K562 (cell line): Measurements from ENCODE around the gene KRT8. TPM values are rescaled to one million over a fixed set of nuclear protein-coding genes. Genes with fewer than 3 reads are reported as not detected.
"Not testable (repeated sequence)": the region's sequence is repeated elsewhere in the genome, so short reads cannot be mapped to it uniquely, and the experiment has no call there.

Experiments
- BRD9 ChIP-seq: fragments of 450-650 bp; IDR thresholded peaks from 2 replicates; pipeline ENCODE4 v1.6.1; 2018; ENCODE audit warnings: low read depth; ENCODE audit not compliant: partially characterized antibody
- CHD1 ChIP-seq: fragments of 200-600 bp; sonication (generic); IDR thresholded peaks from one replicate; pipeline ENCODE4 v1.6.1; 2012; ENCODE audit warnings: mild to moderate bottlenecking, moderate library complexity, low read length, inconsistent platforms
- ELF1 ChIP-seq: fragments of 200-800 bp; sonication (Bioruptor generic); IDR thresholded peaks from 2 replicates; pipeline ENCODE4 v1.6.1; 2016; ENCODE audit warnings: missing genetic modification characterization, missing compliant biosample characterization
- ETV1 ChIP-seq: fragments of 450-650 bp; conservative IDR thresholded peaks from 2 replicates; pipeline ENCODE4 v1.6.1; 2016; ENCODE audit warnings: missing genetic modification characterization, control low read depth, low read depth, missing compliant biosample characterization
- GTF2A2 ChIP-seq: IDR thresholded peaks from 2 replicates; pipeline ENCODE4 v1.6.1; 2016; ENCODE audit warnings: mild to moderate bottlenecking, missing genetic modification characterization, missing compliant biosample characterization
- GTF2E2 ChIP-seq: fragments of 200-800 bp; sonication (Bioruptor generic); IDR thresholded peaks from 2 replicates; pipeline ENCODE4 v1.6.1; 2016; ENCODE audit warnings: missing genetic modification characterization, missing compliant biosample characterization
- JUND ChIP-seq, 2 experiments: IDR thresholded peaks; 2 replicates in 1 of 2; 3 replicates in 1 of 2; pipeline ENCODE4 v1.6.1; 2011; ENCODE audit warnings: borderline replicate concordance in 2 of 2, low read depth in 2 of 2, low read length in 2 of 2, improper control_type of control experiment in 1 of 2, missing biosample characterization in 1 of 2, missing genetic modification characterization in 1 of 2, missing genetic modification reagents in 1 of 2
- MBD2 ChIP-seq: sonication (generic); IDR thresholded peaks from 2 replicates; pipeline ENCODE4 v1.6.1; 2016; ENCODE audit warnings: low read depth, borderline replicate concordance
- NFYB ChIP-seq: IDR thresholded peaks from 2 replicates; pipeline ENCODE4 v1.6.1; 2011; ENCODE audit warnings: mild to moderate bottlenecking, moderate library complexity; ENCODE audit not compliant: insufficient read length; ENCODE audit errors: extremely low read depth
- ZBTB7A ChIP-seq: IDR thresholded peaks from 2 replicates; pipeline ENCODE4 v1.6.1; 2011; ENCODE audit warnings: low read depth, mild to moderate bottlenecking, low read length, moderate library complexity, borderline replicate concordance; ENCODE audit not compliant: control insufficient read depth
- polyA plus RNA-seq, 8 experiments: library from polyadenylated mRNA; depleted of rRNA in 4 of 8; stranded (reverse) in 5 of 8; unstranded in 3 of 8; fragments of >200 nt; fragmentation: Nextera tagmentation in 2 of 8; fragmentation: Illumina TruSeq in 1 of 8; extraction: Ambion mirVana in 2 of 8; extraction: Trizol in 1 of 8; gene quantifications; 2 replicates each; pipeline versions ENCODE4 v1.2.1 to v1.2.3, GENCODE V29; 2011 to 2014; ENCODE audit warnings: inconsistent platforms in 1 of 8, missing spikeins in 1 of 8
- total RNA-seq, 7 experiments: library from RNA; depleted of rRNA in 6 of 7; stranded (reverse); fragments of >200 nt in 6 of 7; fragmentation: Illumina TruSeq in 2 of 7; extraction: Trizol in 2 of 7; gene quantifications; 2 replicates each; pipeline versions ENCODE4 v1.2.1 to v1.2.3, GENCODE V29; 2011 to 2021; ENCODE audit warnings: low replicate concordance in 1 of 7
- TF ChIP-seq, protein P1 (sequence below): fragments of 450-650 bp; IDR thresholded peaks from 2 replicates; pipeline ENCODE4 v1.6.1; 2017; ENCODE audit warnings: antibody characterized with exemption, mild to moderate bottlenecking
- TF ChIP-seq, protein P2 (sequence below): sonication (generic); IDR thresholded peaks from 2 replicates; pipeline ENCODE4 v1.6.1; 2016
- TF ChIP-seq, protein P3 (sequence below): sonication (generic); formaldehyde crosslinking; IDR thresholded peaks from 2 replicates; pipeline ENCODE4 v1.8.0; 2022; ENCODE audit warnings: missing genetic modification reagents, mild to moderate bottlenecking, moderate library complexity, borderline replicate concordance
- TF ChIP-seq, protein P4 (sequence below): fragments of 450-650 bp; IDR thresholded peaks from 2 replicates; pipeline ENCODE4 v1.6.1; 2018; ENCODE audit not compliant: partially characterized antibody
- TF ChIP-seq, protein P5 (sequence below): sonication (generic); formaldehyde crosslinking; IDR thresholded peaks from 2 replicates; pipeline ENCODE4 v1.8.0; 2022; ENCODE audit warnings: mild to moderate bottlenecking, missing genetic modification reagents

The KRT8 gene
- total and polyA plus RNA-seq, 9 of the 15 experiments (the other 6 are each of a cell fraction or from before 2014, with no cell fraction given), result 41.5 to 661 (median 260) TPM

DNA sequence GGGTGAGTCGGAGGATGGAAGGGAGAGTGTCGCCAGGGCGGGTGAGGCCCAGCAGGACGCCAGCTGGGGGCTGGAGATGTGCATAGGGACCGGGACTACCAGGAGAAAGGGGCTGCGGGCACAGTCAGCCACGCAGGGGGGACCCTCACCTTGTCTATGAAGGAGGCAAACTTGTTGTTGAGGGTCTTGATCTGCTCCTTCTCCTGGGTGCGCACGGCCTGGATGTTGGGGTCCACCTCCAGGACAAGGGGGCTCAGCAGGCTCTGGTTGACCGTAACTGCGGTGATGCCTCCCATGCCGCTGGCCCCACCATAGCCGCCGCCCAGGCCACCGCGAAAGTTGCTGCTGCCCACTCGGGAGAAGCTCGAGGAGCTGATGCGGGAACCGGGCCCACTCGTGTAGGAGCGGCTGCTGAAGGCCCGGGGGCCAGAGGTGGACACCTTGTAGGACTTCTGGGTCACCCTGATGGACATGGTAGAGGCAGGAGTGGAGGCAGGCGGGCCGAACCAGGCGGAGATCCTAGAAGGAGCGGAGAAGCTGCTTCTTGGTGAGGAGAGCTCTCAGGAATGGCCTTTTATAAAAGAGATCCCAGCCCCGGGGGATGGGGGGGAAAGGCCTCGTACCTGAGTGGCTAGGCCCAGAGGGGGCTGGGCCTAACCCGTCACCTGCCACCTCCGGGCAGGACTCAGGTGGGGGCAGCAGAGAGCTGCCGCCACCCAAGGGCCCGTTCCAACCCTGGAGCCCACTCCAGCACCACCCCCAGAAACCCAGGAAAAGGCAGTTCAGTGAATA lies at the start of gene KRT8 (continued):
- TF ChIP-seq, protein P1, sequence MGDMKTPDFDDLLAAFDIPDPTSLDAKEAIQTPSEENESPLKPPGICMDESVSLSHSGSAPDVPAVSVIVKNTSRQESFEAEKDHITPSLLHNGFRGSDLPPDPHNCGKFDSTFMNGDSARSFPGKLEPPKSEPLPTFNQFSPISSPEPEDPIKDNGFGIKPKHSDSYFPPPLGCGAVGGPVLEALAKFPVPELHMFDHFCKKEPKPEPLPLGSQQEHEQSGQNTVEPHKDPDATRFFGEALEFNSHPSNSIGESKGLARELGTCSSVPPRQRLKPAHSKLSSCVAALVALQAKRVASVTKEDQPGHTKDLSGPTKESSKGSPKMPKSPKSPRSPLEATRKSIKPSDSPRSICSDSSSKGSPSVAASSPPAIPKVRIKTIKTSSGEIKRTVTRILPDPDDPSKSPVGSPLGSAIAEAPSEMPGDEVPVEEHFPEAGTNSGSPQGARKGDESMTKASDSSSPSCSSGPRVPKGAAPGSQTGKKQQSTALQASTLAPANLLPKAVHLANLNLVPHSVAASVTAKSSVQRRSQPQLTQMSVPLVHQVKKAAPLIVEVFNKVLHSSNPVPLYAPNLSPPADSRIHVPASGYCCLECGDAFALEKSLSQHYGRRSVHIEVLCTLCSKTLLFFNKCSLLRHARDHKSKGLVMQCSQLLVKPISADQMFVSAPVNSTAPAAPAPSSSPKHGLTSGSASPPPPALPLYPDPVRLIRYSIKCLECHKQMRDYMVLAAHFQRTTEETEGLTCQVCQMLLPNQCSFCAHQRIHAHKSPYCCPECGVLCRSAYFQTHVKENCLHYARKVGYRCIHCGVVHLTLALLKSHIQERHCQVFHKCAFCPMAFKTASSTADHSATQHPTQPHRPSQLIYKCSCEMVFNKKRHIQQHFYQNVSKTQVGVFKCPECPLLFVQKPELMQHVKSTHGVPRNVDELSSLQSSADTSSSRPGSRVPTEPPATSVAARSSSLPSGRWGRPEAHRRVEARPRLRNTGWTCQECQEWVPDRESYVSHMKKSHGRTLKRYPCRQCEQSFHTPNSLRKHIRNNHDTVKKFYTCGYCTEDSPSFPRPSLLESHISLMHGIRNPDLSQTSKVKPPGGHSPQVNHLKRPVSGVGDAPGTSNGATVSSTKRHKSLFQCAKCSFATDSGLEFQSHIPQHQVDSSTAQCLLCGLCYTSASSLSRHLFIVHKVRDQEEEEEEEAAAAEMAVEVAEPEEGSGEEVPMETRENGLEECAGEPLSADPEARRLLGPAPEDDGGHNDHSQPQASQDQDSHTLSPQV, result peak; percentile 72
- TF ChIP-seq GTF2A2 (peak; percentile 66), GTF2E2 (tag) (peak; percentile 93), MBD2 (peak; percentile 70), CHD1 (peak; percentile 62), NFYB (peak; percentile 18), JUND (IDR thresholded peaks at IDR 0.05; ENCODE audit: borderline replicate concordance, low read depth, low read length) (peak; percentile 24; the same call in 1 of the 2 replicates), BRD9 (peak; percentile 66), ZBTB7A (peak; percentile 66), ELF1 (tag) (peak; percentile 7; the same call in 1 of the 2 replicates), ETV1 (tag) (peak; percentile 36; the same call in 1 of the 2 replicates)
- TF ChIP-seq, protein P2, sequence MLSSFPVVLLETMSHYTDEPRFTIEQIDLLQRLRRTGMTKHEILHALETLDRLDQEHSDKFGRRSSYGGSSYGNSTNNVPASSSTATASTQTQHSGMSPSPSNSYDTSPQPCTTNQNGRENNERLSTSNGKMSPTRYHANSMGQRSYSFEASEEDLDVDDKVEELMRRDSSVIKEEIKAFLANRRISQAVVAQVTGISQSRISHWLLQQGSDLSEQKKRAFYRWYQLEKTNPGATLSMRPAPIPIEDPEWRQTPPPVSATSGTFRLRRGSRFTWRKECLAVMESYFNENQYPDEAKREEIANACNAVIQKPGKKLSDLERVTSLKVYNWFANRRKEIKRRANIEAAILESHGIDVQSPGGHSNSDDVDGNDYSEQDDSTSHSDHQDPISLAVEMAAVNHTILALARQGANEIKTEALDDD, result peak; percentile 49; the same call in 1 of the 2 replicates
- TF ChIP-seq, protein P3, sequence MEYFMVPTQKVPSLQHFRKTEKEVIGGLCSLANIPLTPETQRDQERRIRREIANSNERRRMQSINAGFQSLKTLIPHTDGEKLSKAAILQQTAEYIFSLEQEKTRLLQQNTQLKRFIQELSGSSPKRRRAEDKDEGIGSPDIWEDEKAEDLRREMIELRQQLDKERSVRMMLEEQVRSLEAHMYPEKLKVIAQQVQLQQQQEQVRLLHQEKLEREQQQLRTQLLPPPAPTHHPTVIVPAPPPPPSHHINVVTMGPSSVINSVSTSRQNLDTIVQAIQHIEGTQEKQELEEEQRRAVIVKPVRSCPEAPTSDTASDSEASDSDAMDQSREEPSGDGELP (CRISPR knock-in tag), result peak; percentile 49
- not testable (repeated sequence) for TF ChIP-seq JUND (tag; IDR thresholded peaks at IDR 0.05; ENCODE audit: borderline replicate concordance, low read depth, low read length)
- TF ChIP-seq, protein P4, sequence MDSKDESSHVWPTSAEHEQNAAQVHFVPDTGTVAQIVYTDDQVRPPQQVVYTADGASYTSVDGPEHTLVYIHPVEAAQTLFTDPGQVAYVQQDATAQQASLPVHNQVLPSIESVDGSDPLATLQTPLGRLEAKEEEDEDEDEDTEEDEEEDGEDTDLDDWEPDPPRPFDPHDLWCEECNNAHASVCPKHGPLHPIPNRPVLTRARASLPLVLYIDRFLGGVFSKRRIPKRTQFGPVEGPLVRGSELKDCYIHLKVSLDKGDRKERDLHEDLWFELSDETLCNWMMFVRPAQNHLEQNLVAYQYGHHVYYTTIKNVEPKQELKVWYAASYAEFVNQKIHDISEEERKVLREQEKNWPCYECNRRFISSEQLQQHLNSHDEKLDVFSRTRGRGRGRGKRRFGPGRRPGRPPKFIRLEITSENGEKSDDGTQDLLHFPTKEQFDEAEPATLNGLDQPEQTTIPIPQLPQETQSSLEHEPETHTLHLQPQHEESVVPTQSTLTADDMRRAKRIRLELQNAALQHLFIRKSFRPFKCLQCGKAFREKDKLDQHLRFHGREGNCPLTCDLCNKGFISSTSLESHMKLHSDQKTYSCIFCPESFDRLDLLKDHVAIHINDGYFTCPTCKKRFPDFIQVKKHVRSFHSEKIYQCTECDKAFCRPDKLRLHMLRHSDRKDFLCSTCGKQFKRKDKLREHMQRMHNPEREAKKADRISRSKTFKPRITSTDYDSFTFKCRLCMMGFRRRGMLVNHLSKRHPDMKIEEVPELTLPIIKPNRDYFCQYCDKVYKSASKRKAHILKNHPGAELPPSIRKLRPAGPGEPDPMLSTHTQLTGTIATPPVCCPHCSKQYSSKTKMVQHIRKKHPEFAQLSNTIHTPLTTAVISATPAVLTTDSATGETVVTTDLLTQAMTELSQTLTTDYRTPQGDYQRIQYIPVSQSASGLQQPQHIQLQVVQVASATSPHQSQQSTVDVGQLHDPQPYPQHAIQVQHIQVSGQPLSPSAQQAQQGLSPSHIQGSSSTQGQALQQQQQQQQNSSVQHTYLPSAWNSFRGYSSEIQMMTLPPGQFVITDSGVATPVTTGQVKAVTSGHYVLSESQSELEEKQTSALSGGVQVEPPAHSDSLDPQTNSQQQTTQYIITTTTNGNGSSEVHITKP, result peak; percentile 27
- TF ChIP-seq, protein P5, sequence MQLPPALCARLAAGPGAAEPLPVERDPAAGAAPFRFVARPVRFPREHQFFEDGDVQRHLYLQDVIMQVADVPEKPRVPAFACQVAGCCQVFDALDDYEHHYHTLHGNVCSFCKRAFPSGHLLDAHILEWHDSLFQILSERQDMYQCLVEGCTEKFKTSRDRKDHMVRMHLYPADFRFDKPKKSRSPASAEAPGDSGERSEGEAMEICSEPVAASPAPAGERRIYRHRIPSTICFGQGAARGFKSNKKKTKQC (CRISPR knock-in tag), result 0 out of 2 replicates have a peak, but pooled peaks have one; percentile 41
